Calu3 (cell line): Measurements from ENCODE around the gene CRTC1. TPM values are rescaled to one million over a fixed set of nuclear protein-coding genes. Genes with fewer than 3 reads are reported as not detected.

ENCODE experiments used
- BruUV-seq: library from RNA; stranded (reverse); fragments of 400-500 nt; replicated peaks from 2 replicates; lab custom pipeline; 2021; lab: Mats Ljungman, UMichigan
- CTCF ChIA-PET: fragments of 300-600 bp; sonication (Branson Sonifier 250); formaldehyde crosslinking; loops from one replicate; lab custom pipeline; 2022; ENCODE audit warnings: antibody characterized with exemption; lab: Charles Lee
- DNase-seq: peaks from one replicate; pipeline ENCODE4 v3.0.0; 2022
- H3K27ac Mint-ChIP-seq: one replicate; pipeline ENCODE4 v1.8.0; 2022; ENCODE audit warnings: mixed read lengths; ENCODE audit not compliant: unreplicated experiment
- H3K27me3 Mint-ChIP-seq: one replicate; pipeline ENCODE4 v1.8.0; 2022; ENCODE audit warnings: mixed read lengths; ENCODE audit not compliant: unreplicated experiment
- H3K36me3 Mint-ChIP-seq: one replicate; pipeline ENCODE4 v1.8.0; 2022; ENCODE audit warnings: mild to moderate bottlenecking, moderate library complexity, mixed read lengths; ENCODE audit not compliant: insufficient read depth, unreplicated experiment
- H3K4me1 Mint-ChIP-seq: one replicate; pipeline ENCODE4 v1.8.0; 2022; ENCODE audit warnings: mild to moderate bottlenecking, low read depth, mixed read lengths; ENCODE audit not compliant: unreplicated experiment
- H3K4me3 Mint-ChIP-seq: one replicate; pipeline ENCODE4 v1.8.0; 2022; ENCODE audit warnings: mild to moderate bottlenecking, low read depth, moderate library complexity, mixed read lengths; ENCODE audit not compliant: unreplicated experiment
- H3K9me3 Mint-ChIP-seq: one replicate; pipeline ENCODE4 v1.8.0; 2022; ENCODE audit warnings: low read depth, mixed read lengths; ENCODE audit not compliant: unreplicated experiment
- intact Hi-C: fragments of 100-400 bp; cut with micrococcal nuclease; formaldehyde crosslinking; loops from one replicate; pipeline ENCODE4 v1.10.0; 2022; ENCODE audit not compliant: unreplicated experiment
- total RNA-seq: library from RNA; stranded (reverse); gene quantifications from 2 replicates; pipeline ENCODE4 v1.2.3, GENCODE V29; 2022
- TF ChIP-seq, protein P1 (sequence below): fragments of 200-600 bp; IDR thresholded peaks from one replicate; pipeline ENCODE4 v1.8.0; 2022; ENCODE audit warnings: antibody characterized with exemption; ENCODE audit not compliant: unreplicated experiment

The CRTC1 gene
- total RNA-seq, 1 experiment from 2014 or later: 8.5 TPM

DNA sequence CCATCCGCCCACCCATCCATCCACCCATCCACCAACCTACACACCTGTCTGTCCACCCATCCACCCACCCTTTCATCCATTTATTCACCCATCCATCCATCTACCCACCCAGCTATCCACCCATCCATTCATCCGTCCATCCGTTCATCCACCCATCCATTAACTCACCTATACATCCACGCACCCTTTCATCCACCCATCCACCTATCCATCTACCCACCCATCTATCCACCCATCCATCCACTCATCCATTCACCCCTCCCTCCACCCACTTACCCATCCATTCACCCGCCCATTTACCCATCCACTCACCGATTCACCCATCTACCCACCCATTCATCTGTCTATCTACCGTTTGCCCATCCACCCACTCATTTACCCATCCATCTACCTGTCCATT is 29.0 kb upstream of the CRTC1 start:
- intact Hi-C loops: no loop called here
- Mint-ChIP-seq H3K4me1 (peaks cover 26% of the 10 kb centered on the region), H3K36me3 (peaks cover 4% of the 10 kb centered on the region), H3K9me3 (no peaks in the 10 kb centered on the region), H3K4me3 (no peak overlapping the region), H3K27ac (no peak overlapping the region), H3K27me3 (peaks cover 32% of the 10 kb centered on the region)
- TF ChIP-seq, protein P1, sequence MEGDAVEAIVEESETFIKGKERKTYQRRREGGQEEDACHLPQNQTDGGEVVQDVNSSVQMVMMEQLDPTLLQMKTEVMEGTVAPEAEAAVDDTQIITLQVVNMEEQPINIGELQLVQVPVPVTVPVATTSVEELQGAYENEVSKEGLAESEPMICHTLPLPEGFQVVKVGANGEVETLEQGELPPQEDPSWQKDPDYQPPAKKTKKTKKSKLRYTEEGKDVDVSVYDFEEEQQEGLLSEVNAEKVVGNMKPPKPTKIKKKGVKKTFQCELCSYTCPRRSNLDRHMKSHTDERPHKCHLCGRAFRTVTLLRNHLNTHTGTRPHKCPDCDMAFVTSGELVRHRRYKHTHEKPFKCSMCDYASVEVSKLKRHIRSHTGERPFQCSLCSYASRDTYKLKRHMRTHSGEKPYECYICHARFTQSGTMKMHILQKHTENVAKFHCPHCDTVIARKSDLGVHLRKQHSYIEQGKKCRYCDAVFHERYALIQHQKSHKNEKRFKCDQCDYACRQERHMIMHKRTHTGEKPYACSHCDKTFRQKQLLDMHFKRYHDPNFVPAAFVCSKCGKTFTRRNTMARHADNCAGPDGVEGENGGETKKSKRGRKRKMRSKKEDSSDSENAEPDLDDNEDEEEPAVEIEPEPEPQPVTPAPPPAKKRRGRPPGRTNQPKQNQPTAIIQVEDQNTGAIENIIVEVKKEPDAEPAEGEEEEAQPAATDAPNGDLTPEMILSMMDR: no peak
- BruUV-seq: no TSS peak
- CTCF ChIA-PET: interaction anchor here (0.7 kb wide), 1 partner anchor 168 kb away, joined by 3 read pairs; no protein-coding TSS in a partner anchor
- DNase-seq: no peak

DNA sequence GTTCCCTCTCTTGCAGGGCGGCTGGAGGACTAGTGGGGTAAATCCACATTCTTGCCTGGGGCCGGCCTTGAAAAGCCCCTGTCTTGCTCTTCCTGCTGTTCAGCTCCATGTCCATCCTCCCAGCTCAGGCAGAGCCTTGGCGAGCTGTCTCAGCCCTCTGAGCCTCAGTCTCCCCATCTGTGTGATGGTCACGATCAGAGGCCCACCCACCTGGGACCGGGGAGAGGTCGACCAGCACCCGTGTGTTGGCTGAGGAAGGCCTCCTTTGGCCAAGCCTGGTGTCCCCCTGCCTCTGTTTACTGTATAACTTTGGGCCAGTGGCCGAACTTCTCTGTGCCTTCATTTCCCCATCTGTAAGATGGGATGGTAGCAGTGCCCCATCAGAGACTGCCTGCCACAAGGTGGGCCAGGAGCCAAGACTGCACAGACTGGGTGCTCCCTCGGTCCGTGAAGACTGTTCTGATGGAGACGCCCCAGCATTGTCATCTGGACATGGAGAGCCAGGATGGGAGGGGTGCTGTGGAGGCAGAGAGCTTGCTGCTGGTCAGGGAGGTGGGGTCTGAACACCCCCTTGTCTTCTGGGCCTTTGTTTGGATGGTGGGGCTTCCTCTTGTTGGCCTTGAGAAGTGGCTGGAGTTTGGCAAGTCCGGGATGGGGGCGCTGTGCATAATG is 28.2 kb upstream of the CRTC1 start:
- TF ChIP-seq, protein P1: no peak
- peaks cover 26% of the 10 kb centered on the region for H3K4me1 Mint-ChIP-seq
- H3K4me3 Mint-ChIP-seq: no peak overlapping the region
- no peak overlapping the region for H3K27ac Mint-ChIP-seq
- CTCF ChIA-PET: interaction anchor here (0.5 to 0.7 kb wide), 2 partner anchors 169 to 351 kb away, joined by 3 to 4 read pairs; no protein-coding TSS in a partner anchor
- no peak for DNase-seq
- H3K27me3 Mint-ChIP-seq: peaks cover 32% of the 10 kb centered on the region
- H3K36me3 Mint-ChIP-seq: peaks cover 10% of the 10 kb centered on the region
- no TSS peak for BruUV-seq
- H3K9me3 Mint-ChIP-seq: no peaks in the 10 kb centered on the region
- intact Hi-C loops: no loop called here

DNA sequence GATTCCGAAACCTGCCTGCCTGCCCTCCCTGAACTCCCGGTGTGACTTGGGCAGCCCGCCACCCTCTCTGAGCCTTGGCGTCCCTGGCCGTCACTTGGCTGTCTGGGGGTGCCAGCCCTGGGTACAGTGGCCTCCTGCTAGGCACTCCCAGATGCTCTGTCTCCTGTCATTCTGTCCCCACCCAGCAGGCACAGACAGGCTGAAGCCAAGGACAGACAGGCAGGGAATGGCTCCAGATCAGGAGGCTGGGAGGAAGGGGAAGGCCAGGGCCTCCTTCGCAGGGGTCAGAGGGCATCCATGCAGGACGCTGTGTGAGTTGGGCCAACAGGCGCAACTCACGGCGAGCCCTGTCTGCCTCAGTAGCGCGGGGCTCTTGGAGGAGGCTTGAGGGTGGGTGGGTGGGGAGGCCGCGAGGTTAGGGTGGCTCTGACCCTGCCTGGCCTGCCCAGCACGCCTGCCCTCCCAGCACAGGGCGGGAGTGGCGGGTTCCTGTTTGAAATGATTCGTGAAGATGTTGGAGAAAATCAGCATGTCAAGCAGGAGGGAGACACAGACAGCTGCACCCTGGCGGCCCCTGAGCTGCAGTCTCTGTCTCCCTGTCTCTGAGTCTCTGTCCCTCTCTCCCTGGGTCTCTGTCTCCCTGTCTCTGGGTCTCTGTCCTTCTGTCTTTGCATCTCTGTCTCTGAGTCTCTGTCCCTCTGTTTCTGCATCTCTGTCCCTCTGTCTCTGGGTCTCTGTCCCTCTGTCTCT is 27.0 kb upstream of the CRTC1 start:
- Mint-ChIP-seq H3K27me3 (peaks cover 32% of the 10 kb centered on the region), H3K4me1 (peaks cover 26% of the 10 kb centered on the region)

DNA sequence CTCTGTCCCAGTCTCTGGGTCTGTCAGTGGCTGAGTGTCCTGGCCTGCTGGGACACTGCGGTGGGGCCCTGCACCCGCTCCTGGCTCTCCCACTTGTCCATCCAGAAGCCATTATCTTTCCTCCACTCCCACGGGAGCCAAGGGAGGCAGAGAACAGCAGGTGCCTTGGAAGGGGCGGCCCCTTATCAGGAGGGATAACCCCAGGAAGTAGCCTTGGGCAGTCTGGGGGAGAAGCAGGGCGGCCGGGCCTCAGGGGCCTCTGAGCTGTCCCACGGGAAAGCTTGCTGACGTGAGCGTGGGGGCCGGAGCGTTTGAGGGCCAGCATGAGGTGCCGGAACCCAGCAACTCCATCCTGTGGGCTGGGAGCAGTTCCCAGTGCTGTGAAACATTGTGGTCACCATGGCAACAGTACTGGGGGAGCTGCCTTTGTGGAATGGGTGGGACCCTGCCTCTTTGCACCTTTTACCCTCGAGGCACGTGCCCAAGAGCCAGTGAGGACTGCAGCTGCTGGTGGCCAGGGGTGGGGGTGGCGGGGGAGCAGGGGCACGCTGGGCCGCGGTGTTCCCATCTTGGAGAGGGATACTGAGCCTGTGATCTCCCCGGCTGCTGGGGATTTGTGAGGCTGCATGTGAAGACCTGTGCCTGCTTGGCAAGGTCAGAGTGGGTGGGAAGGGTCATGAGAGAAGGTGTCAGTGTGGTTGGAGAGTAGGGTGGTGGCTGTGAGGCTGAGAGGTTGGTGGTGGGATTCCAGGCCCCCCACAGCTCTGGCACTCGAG is 25.7 kb upstream of the CRTC1 start:
- TF ChIP-seq, protein P1: no peak
- no peak overlapping the region for H3K27ac Mint-ChIP-seq
- peaks cover 10% of the 10 kb centered on the region for H3K36me3 Mint-ChIP-seq
- no peaks in the 10 kb centered on the region for H3K9me3 Mint-ChIP-seq
- CTCF ChIA-PET: no interaction called here
- intact Hi-C loops: no loop called here
- H3K4me1 Mint-ChIP-seq: peaks cover 26% of the 10 kb centered on the region
- peaks cover 32% of the 10 kb centered on the region for H3K27me3 Mint-ChIP-seq
- no peak overlapping the region for H3K4me3 Mint-ChIP-seq
- BruUV-seq: no TSS peak
- DNase-seq: no peak

More for the DNA sequence above, 27.0 kb upstream of the CRTC1 start:
- TF ChIP-seq, protein P1: no peak
- no peak for DNase-seq
- H3K27ac Mint-ChIP-seq: no peak overlapping the region
- BruUV-seq: no TSS peak
- intact Hi-C loops: no loop called here
- peaks cover 10% of the 10 kb centered on the region for H3K36me3 Mint-ChIP-seq
- no peaks in the 10 kb centered on the region for H3K9me3 Mint-ChIP-seq
- CTCF ChIA-PET: no interaction called here
- no peak overlapping the region for H3K4me3 Mint-ChIP-seq
